Stimulated activated effector memory CD8-positive, alpha-beta T cell treated with anti-CD3 and anti-CD28 coated beads, Interleukin-12 subunit alpha, Interleukin-12 subunit beta, amount 100 ng/mL, for 72 hours (primary cell): Measurements from ENCODE around the gene RIPPLY1.
A peak's percentile ranks its signal among the peaks of the same experiment; 100 is the strongest.

Source experiments
- ATAC-seq: fragments of 150-1000 bp; cut with Tn5 transposase; 2 replicates; pipeline ENCODE4 v1.10.0; 2021
- DNase-seq, 2 donors: peaks; one replicate each; pipeline ENCODE4 v3.0.0; 2021 to 2022; ENCODE audit warnings: low spot score in 2 of 2
- H3K27ac Mint-ChIP-seq: one replicate; pipeline ENCODE4 v1.8.0; 2022; ENCODE audit warnings: mild to moderate bottlenecking, mixed read lengths
- H3K36me3 Mint-ChIP-seq: one replicate; pipeline ENCODE4 v1.8.0; 2022; ENCODE audit warnings: mild to moderate bottlenecking, mixed read lengths
- H3K4me1 Mint-ChIP-seq: one replicate; pipeline ENCODE4 v1.8.0; 2022; ENCODE audit warnings: mixed read lengths
- H3K4me3 Mint-ChIP-seq: one replicate; pipeline ENCODE4 v1.8.0; 2022; ENCODE audit warnings: mild to moderate bottlenecking, mixed read lengths
- H3K9me3 Mint-ChIP-seq: one replicate; pipeline ENCODE4 v1.8.0; 2022; ENCODE audit warnings: mixed read lengths

RIPPLY1 gene

DNA sequence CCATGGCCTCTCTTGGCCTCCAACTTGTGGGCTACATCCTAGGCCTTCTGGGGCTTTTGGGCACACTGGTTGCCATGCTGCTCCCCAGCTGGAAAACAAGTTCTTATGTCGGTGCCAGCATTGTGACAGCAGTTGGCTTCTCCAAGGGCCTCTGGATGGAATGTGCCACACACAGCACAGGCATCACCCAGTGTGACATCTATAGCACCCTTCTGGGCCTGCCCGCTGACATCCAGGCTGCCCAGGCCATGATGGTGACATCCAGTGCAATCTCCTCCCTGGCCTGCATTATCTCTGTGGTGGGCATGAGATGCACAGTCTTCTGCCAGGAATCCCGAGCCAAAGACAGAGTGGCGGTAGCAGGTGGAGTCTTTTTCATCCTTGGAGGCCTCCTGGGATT is 25.1 kb upstream of the RIPPLY1 start:
- DNase-seq (no peak), ATAC-seq (no peak)
- H3K9me3 Mint-ChIP-seq = no peaks in the 10 kb centered on the region
- no peak overlapping the region for H3K27ac Mint-ChIP-seq
- H3K36me3 Mint-ChIP-seq = no peaks in the 10 kb centered on the region
- no peaks in the 10 kb centered on the region for H3K4me1 Mint-ChIP-seq
- no peak overlapping the region for H3K4me3 Mint-ChIP-seq

DNA sequence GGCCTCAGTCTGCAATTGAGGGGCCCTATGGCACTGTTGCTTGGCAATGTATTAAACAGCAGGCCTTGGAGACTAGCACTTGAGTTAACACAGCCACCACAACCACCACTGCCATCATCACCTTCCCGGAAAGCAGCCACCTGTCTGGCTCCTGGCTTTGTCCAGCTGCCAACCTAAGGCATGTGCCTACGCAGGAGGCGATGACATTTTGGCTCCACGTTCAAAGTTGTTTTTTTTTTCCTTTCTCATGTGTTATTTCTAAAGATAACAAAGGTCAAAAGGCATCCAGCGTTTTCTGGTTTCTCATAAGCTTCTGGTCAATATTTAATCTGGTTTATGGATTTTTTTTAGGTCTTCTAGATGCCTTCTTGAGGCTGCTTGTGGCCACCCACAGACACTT is 24.6 kb upstream of the RIPPLY1 start:
- H3K9me3 Mint-ChIP-seq = no peaks in the 10 kb centered on the region

DNA sequence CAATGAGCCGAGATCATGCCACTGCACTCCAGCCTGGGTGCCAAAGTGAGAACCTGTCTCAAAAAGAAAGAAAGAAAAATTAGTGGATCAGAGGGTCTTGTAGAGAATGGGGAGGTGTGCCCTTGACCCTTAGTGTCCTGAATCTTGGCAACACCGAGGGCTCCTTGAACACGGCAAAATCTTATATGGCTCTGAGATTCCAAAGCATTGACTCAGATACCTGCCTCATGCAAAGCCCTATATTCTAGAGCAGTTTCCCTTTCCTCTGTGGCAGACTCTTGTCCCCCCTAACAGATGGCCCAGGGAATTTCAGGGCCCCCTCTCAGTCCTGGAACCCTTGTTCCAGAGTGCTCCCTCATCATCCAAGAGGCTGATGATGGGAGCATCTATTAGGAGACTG is 23.9 kb upstream of the RIPPLY1 start:
- H3K9me3 Mint-ChIP-seq = no peaks in the 10 kb centered on the region
- no peaks in the 10 kb centered on the region for H3K36me3 Mint-ChIP-seq
- no peaks in the 10 kb centered on the region for H3K4me1 Mint-ChIP-seq
- ATAC-seq (no peak), DNase-seq (no peak)
- no peak overlapping the region for H3K27ac Mint-ChIP-seq
- H3K4me3 Mint-ChIP-seq = no peak overlapping the region

More for the DNA sequence above, 24.6 kb upstream of the RIPPLY1 start:
- H3K36me3 Mint-ChIP-seq = no peaks in the 10 kb centered on the region
- H3K4me1 Mint-ChIP-seq = no peaks in the 10 kb centered on the region
- H3K27ac Mint-ChIP-seq = no peak overlapping the region
- ATAC-seq = no peak
- no peak overlapping the region for H3K4me3 Mint-ChIP-seq
- no peak for DNase-seq

DNA sequence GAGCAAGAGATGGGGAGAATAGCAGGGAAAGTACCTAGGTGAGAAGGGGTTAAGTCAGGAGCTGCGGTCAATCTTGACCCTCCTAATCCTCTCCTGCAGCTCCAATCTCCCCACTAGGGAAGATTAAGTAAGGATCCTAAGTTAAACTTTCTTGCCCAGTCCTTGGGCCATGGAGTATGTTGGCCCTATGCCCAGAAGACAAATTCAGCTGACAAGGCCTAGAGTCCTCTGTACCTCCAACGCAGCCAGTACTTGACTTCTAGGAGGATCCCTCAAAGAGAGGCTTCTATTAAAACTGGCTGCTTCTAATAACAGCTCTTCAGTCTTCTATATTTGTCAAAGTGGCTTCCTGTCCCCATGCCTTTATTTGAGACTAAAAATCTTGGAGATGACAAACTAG is 18.5 kb upstream of the RIPPLY1 start:
- no peaks in the 10 kb centered on the region for H3K36me3 Mint-ChIP-seq
- ATAC-seq = no peak
- H3K9me3 Mint-ChIP-seq = no peaks in the 10 kb centered on the region
- DNase-seq = no peak
- H3K27ac Mint-ChIP-seq = no peak overlapping the region
- H3K4me3 Mint-ChIP-seq = no peak overlapping the region
- H3K4me1 Mint-ChIP-seq = peaks cover 15% of the 10 kb centered on the region

DNA sequence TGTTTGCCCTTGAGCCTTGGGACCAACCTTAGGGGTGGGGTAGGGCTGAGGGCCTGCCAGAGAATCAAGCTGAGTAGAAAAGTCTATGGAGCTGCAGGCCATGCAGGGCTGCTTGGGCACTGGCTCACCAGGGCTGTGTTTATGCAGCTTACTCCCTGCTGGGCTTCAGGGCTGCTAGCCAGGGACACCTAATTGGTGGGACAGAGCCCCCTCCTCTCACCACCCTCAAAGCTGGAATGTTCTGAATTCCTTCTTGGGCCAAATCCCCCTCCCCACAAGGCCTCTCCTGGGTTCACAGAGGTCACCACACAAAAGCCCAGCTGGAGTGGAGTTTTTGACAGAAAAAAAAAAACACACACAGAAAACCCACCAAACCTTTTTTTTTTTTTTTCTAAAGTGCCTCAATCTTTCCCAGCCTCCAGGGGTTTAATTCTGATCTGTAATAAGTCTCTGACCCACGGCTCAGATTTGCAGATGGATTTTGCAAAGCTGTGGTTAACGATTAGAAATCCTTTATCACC is 16.9 kb upstream of the RIPPLY1 start, which contains the start of gene CLDN2:
Gene CLDN2 (plus strand): TSS at position 471 of the 521 bp plus-strand sequence. CDS start 7,827 bp downstream, outside the sequence.
- H3K4me3 Mint-ChIP-seq = no peak within 1 kb of the TSS

DNA sequence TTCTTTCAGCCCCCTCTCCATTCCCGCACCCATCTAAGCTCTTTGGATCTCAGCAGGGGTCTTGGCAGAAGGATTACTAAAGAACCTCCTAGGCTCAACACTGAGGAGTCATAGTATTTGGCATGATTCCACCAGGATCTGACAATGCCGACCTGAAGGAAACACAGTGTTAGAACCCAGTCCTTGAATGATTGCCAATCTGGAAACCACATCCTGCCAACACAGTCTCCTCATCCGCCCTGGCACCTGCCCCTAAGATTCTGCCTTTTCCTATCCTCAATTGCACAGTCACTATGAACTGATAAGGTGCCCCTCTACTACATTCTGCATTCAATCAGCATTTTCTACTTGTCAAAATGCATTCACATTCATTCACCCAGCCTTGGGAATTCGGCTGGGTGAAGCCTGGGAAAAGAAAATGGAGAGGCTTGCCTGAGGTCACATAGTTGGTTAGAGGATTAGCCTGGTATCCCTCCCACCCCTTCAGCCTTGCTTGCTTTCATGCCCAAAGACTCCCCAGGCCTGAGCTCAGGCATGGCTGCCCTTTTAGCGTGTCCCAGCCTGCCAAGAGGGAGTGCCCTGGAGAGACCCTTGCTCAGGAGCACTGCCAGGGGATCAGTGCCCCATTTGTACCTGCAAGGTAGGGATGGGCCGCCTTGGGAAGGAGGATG is 14.8 kb upstream of the RIPPLY1 start:
- H3K9me3 Mint-ChIP-seq = no peaks in the 10 kb centered on the region
- no peak overlapping the region for H3K4me3 Mint-ChIP-seq
- no peaks in the 10 kb centered on the region for H3K36me3 Mint-ChIP-seq
- H3K4me1 Mint-ChIP-seq = peaks cover 15% of the 10 kb centered on the region
- peak; percentile 45 for ATAC-seq
- H3K27ac Mint-ChIP-seq = peak overlapping the region; percentile 56
- no peak for DNase-seq

More for the DNA sequence above, 16.9 kb upstream of the RIPPLY1 start, which contains the start of gene CLDN2:
- Mint-ChIP-seq H3K4me1 (peaks cover 15% of the 10 kb centered on the region), H3K36me3 (no peaks in the 10 kb centered on the region), H3K9me3 (no peaks in the 10 kb centered on the region), H3K27ac (no peak within 1 kb of the TSS)
- no peak for ATAC-seq
- DNase-seq = no peak

DNA sequence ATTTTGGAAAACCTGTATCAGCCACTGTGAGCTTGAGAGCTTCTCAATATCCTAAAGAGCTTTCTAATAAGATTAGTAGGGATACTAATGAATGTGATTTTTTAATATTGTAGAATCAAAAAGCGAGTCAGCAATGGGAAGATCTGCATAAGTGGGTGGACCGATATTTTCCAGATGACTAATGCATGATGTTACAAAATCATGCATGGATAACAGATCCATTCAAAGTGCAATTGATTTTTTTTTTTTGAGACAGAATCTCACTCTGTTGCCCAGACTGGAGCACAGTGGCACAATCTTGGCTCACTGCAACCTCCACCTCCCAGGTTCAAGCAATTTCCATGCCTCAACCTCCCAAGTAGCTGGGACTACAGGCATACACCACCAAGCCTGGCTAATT is 9.7 kb upstream of the RIPPLY1 start:
- no peak for ATAC-seq

DNA sequence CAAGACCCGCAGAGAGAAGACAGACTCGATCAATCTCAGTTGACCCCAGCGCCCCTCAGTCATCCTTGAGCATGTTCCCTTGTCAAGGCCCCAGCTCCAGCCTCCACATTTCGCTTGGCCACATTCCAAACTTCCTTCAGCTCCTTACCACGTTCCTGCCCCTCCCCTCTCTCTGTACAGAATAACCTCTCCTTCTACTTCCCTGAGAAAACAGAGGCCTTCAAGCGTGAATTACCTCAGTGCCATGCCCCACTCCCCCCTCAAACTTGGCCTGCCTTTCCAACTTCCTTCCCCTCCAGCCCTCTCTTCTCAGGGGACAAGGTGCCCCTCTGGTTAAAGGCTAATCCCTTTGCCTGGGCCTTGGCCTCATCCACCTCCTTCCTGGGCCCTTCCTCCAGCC is 3.2 kb upstream of the RIPPLY1 start:
- Mint-ChIP-seq H3K4me1 (no peaks in the 10 kb centered on the region), H3K9me3 (no peaks in the 10 kb centered on the region), H3K27ac (no peak overlapping the region), H3K4me3 (no peak overlapping the region), H3K36me3 (no peaks in the 10 kb centered on the region)
- no peak for ATAC-seq
- no peak for DNase-seq

More for the DNA sequence above, 9.7 kb upstream of the RIPPLY1 start:
- Mint-ChIP-seq H3K27ac (no peak overlapping the region), H3K4me3 (no peak overlapping the region), H3K36me3 (no peaks in the 10 kb centered on the region), H3K4me1 (peaks cover 11% of the 10 kb centered on the region), H3K9me3 (no peaks in the 10 kb centered on the region)
- no peak for DNase-seq

DNA sequence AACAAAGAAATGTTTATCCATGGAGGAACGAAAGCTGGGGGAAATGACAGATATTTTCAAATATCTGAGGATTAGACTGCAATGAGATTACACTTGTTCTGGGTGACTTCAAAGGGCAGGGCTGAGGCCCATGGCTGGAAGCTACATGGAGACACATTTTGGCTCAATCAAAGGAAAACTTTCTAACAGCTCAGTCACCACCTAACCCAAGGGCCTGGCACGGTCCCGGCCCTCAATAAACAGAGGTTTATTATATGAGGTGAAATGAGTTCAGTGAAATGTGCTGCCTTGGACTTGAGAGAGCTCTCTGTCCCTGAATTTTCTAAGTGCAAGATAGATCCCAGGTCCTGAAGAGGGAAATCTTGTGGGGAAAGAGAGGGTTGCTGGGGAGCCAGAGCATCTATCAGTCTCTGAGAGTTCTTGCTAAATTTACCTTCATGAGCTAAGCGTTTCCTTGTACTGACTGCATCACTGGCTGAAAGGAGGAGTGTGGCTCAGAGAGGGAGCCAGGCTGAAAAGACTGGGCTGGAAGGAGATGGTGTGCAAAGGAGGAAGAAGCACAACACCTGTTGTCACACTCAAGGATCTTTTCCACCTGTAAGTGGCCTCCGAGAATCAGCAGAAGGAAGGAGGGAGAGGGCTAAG is 2.0 kb upstream of the RIPPLY1 start:
- Mint-ChIP-seq H3K4me1 (no peaks in the 10 kb centered on the region), H3K36me3 (no peaks in the 10 kb centered on the region), H3K9me3 (no peaks in the 10 kb centered on the region), H3K4me3 (no peak overlapping the region), H3K27ac (no peak overlapping the region)
- DNase-seq (no peak), ATAC-seq (no peak)

DNA sequence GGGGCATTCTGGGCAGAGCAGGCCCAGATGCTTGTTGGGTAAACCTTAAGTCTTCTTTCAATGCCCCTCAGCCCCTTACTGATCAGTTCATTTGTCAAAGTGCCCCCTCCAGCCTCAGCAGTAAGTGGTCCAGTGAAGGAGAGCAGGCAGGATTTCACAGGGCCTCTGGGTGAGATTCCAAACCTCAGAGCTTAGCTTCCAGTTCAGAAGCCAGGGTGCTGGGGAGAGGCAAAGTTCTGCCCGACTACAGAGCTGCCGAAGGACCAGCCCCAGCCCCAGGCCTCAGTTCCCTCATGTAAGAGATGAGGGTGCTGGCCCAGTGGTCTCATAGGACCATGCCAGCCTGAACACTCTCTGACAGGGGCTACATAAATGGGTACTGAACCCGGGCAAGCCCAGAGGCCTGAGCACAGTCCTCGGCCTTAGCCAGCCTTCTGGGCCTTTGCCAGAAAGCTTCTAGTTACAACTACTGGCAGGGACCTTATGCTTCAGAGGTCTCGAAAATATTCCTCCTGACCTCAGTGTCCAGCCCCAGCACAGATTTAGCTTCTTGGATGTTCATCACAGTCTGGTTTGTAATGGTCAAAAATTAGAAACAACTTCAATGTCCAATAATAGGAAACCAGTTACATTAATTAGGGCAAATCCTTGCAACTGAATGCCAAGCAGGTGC is 851 bp upstream of the RIPPLY1 start:
- no peak overlapping the region for H3K4me3 Mint-ChIP-seq
- H3K9me3 Mint-ChIP-seq = no peaks in the 10 kb centered on the region
- H3K36me3 Mint-ChIP-seq = no peaks in the 10 kb centered on the region
- no peaks in the 10 kb centered on the region for H3K4me1 Mint-ChIP-seq
- no peak overlapping the region for H3K27ac Mint-ChIP-seq
- DNase-seq (no peak), ATAC-seq (no peak)

DNA sequence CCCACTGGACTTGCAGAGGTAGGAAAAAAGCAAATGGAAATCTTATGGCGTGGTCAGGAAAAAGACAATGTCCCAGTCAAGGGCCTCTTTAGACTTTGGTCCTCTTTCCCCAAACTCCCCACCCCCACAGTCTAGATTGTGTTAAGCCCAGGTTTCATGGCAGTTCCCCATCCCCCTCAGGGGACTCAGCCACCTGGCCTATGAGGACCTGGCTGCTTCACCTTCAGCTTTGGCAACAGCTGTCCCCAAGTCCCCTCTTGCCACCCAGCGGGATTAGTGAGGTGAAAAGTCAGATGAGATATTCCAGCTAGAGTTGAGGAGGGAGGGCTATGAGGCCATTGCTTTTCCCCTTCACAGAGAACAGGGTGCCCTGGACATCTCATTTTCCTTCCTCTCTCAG is 457 bp downstream of the RIPPLY1 start:
- H3K4me3 Mint-ChIP-seq = no peak overlapping the region
- no peak for DNase-seq
- H3K9me3 Mint-ChIP-seq = no peaks in the 10 kb centered on the region
- H3K4me1 Mint-ChIP-seq = no peaks in the 10 kb centered on the region
- no peak for ATAC-seq
- no peak overlapping the region for H3K27ac Mint-ChIP-seq
- no peaks in the 10 kb centered on the region for H3K36me3 Mint-ChIP-seq

DNA sequence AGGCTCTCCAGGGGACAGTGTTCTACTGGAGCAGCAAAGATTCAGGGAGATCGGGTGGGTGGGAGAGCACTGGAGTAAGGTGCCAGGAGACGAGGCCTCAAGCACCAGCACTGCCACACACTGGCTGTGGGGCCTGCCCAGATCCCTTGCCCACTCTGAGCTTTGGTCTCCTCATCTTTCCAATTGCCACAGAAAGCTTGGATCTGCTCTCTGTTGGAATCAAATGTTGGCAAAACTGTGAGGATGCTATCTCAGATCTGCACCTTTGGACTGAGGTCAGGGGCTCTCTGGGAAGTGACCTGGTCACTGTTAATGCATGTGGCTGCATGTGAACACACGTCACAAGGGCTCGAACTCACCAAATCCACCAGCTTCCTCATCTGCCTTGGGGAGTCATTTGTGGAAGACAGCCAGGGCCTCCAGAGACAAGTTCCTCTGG is 1.3 kb downstream of the RIPPLY1 start:
- H3K36me3 Mint-ChIP-seq = no peaks in the 10 kb centered on the region
- H3K27ac Mint-ChIP-seq = no peak overlapping the region
- H3K4me1 Mint-ChIP-seq = no peaks in the 10 kb centered on the region
- DNase-seq (no peak), ATAC-seq (no peak)
- no peak overlapping the region for H3K4me3 Mint-ChIP-seq
- H3K9me3 Mint-ChIP-seq = no peaks in the 10 kb centered on the region

DNA sequence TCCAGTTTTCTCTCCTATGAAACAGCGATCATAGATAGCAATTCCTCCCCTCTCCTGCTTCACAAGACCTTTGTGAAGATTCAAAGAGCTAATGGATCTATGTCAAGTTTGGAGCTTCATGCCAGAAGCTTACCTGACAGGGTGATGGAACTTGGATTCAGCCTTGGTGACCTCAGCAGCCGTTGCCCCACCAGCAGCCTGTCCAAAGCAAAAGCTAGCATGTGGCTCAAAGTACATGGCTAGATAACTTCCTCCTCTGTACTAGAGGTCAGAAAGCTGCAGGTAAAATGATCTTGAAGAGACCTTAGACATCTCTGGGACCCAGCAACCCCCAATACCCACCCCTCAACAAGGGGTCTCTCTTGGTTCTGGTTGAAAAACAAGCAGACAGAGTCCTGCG is 1.8 kb downstream of the RIPPLY1 start:
- H3K9me3 Mint-ChIP-seq = no peaks in the 10 kb centered on the region
- DNase-seq (no peak), ATAC-seq (no peak)
- H3K36me3 Mint-ChIP-seq = no peaks in the 10 kb centered on the region
- H3K4me1 Mint-ChIP-seq = no peaks in the 10 kb centered on the region
- no peak overlapping the region for H3K4me3 Mint-ChIP-seq
- no peak overlapping the region for H3K27ac Mint-ChIP-seq

DNA sequence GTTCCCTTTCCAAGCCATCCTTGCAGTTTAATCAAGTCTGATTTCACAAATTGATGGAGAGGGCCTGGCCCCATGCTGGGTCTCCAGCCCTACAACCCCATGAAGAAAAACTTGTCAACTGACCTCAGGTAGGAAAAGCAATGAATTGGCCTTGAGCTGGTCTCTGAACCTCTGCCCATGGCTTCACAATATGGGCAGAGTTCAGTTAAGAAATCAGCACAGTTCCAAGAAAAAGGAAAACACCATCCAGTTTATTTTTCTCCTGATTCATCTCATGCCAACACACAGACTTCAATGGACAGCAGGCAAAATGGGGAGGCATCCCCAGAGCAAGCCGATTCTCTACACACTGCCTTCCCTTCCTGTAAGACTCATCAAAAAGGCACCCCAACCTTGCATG is 3.3 kb downstream of the RIPPLY1 start:
- Mint-ChIP-seq H3K27ac (no peak overlapping the region), H3K36me3 (no peaks in the 10 kb centered on the region), H3K4me3 (no peak overlapping the region), H3K9me3 (no peaks in the 10 kb centered on the region), H3K4me1 (no peaks in the 10 kb centered on the region)
- DNase-seq (no peak), ATAC-seq (no peak)

DNA sequence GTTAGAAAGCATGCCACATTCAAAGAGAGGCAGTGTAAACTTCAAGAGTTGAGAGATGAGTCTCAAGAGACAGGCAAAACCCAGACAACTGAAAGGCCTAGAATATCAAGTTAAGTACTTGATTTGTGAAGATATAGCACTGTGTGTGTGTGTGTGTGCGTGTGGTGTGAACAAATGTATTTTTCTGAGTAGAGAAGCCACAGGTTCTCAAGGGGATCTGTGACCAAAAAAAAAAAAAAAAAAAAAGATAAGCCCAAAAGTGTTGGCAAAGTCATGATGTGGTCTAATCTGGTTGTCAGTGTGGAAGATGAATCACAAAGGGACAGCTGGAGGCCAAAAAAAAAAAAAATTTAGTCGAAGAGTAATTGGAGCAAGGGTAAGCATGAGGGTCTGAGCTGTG is 3.9 kb downstream of the RIPPLY1 start:
- no peak overlapping the region for H3K27ac Mint-ChIP-seq
- no peaks in the 10 kb centered on the region for H3K36me3 Mint-ChIP-seq
- no peaks in the 10 kb centered on the region for H3K9me3 Mint-ChIP-seq
- H3K4me1 Mint-ChIP-seq = no peaks in the 10 kb centered on the region
- no peak overlapping the region for H3K4me3 Mint-ChIP-seq
- ATAC-seq (no peak), DNase-seq (no peak)

DNA sequence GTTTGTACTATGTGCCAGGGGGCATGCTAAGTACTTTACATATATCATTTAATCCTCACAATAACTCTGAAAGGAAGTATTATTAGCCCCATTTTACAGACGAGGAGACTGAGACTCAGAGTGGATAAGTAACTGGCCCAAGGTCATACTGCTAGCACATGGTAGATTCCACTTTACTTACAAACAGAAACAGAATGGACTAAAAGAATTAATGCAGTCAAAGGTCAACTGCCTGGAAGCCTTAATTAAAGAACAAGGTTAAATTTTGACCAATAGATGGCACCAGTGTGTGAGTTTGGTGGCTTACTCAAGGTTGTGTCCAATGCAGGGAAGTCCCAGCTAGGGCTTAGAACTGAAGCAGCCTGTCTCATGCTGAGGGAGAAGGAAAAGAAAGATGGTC is 4.7 kb downstream of the RIPPLY1 start:
- no peak for DNase-seq
- Mint-ChIP-seq H3K4me1 (no peaks in the 10 kb centered on the region), H3K27ac (no peak overlapping the region), H3K36me3 (no peaks in the 10 kb centered on the region), H3K4me3 (no peak overlapping the region), H3K9me3 (no peaks in the 10 kb centered on the region)
- ATAC-seq = peak; percentile 67
